Muscle layer of colon (tissue), 2 donors: ENCODE results near the gene IL4R.
"Not testable (repeated sequence)": the region's sequence is repeated elsewhere in the genome, so short reads cannot be mapped to it uniquely, and the experiment has no call there.

Experiments used
- H3K27ac ChIP-seq: one replicate; pipeline ENCODE4 v1.7.0; 2013; ENCODE audit warnings: low read depth, mild to moderate bottlenecking, low read length, moderate library complexity
- H3K27me3 ChIP-seq, 2 donors: one replicate each; pipeline ENCODE4 v1.7.0; 2013; ENCODE audit warnings: low read length in 2 of 2, mild to moderate bottlenecking in 2 of 2; ENCODE audit not compliant: insufficient read depth in 2 of 2, control insufficient read depth in 1 of 2
- H3K36me3 ChIP-seq: one replicate; pipeline ENCODE4 v1.7.0; 2013; ENCODE audit warnings: mild to moderate bottlenecking, low read length; ENCODE audit not compliant: insufficient read depth
- H3K4me1 ChIP-seq: one replicate; pipeline ENCODE4 v1.7.0; 2013; ENCODE audit warnings: mild to moderate bottlenecking, low read length; ENCODE audit not compliant: insufficient read depth
- H3K4me3 ChIP-seq, 2 donors: one replicate each; pipeline ENCODE4 v1.7.0; 2013; ENCODE audit warnings: low read length in 2 of 2, low read depth in 1 of 2, mild to moderate bottlenecking in 1 of 2, moderate library complexity in 1 of 2
- H3K9ac ChIP-seq: one replicate; pipeline ENCODE4 v1.7.0; 2013; ENCODE audit warnings: low read length
- H3K9me3 ChIP-seq: one replicate; pipeline ENCODE4 v1.7.0; 2013; ENCODE audit warnings: mild to moderate bottlenecking, low read length
- donor health status: abdominal sarcoma.
- donor health status: Adenocarcinoma of cecum.

IL4R gene

GRCh38 chr16:27313422-27314160, at the start of gene IL4R:
IL4R (plus strand) TSS chr16:27313974; CDS start chr16:27340204, 26,230 bp downstream.
- peaks cover 41% of the 10 kb centered on the region for H3K4me1 ChIP-seq
- peak within 1 kb of the TSS; percentile 76 to 100 for H3K4me3 ChIP-seq

GRCh38 chr16:27264151-27264550, 49.6 kb upstream of the IL4R start:
- Histone ChIP-seq H3K27ac (no peak overlapping the region), H3K4me3 (no peak overlapping the region), H3K9me3 (no peaks in the 10 kb centered on the region), H3K27me3 (no peaks in the 10 kb centered on the region), H3K9ac (no peak overlapping the region), H3K36me3 (peaks cover 6% of the 10 kb centered on the region), H3K4me1 (peaks cover 1% of the 10 kb centered on the region)

More at GRCh38 chr16:27313422-27314160, at the start of gene IL4R:
- Histone ChIP-seq H3K9ac (peak within 1 kb of the TSS; percentile 95), H3K36me3 (no peaks in the 10 kb centered on the region), H3K9me3 (no peaks in the 10 kb centered on the region), H3K27me3 (no peaks in the 10 kb centered on the region), H3K27ac (peak within 1 kb of the TSS; percentile 98)

- Histone ChIP-seq H3K9me3 (no peaks in the 10 kb centered on the region), H3K27ac (no peak overlapping the region), H3K9ac (no peak overlapping the region), H3K4me3 (no peak overlapping the region), H3K36me3 (peaks cover 6% of the 10 kb centered on the region), H3K27me3 (no peaks in the 10 kb centered on the region), H3K4me1 (no peaks in the 10 kb centered on the region)
Measured at GRCh38 chr16:27265982-27266381, 47.8 kb upstream of the IL4R start.

- Histone ChIP-seq H3K36me3 (peaks cover 6% of the 10 kb centered on the region), H3K9ac (no peak overlapping the region), H3K4me1 (no peaks in the 10 kb centered on the region), H3K27ac (no peak overlapping the region), H3K27me3 (no peaks in the 10 kb centered on the region), H3K4me3 (no peak overlapping the region), H3K9me3 (no peaks in the 10 kb centered on the region)
Measured at GRCh38 chr16:27267037-27267677, 46.6 kb upstream of the IL4R start.

- H3K4me1 ChIP-seq: no peaks in the 10 kb centered on the region
Measured at GRCh38 chr16:27268376-27269299, 45.1 kb upstream of the IL4R start, which contains the start of gene NSMCE1. NSMCE1 (minus strand) TSS chr16:27268772; CDS start chr16:27257570, 11,202 bp downstream.

GRCh38 chr16:27269300-27270150, 44.2 kb upstream of the IL4R start:
- Histone ChIP-seq H3K4me1 (no peaks in the 10 kb centered on the region), H3K4me3 (peak overlapping the region in 1 of 2 donors; percentile 96), H3K27me3 (no peaks in the 10 kb centered on the region), H3K9ac (no peak overlapping the region), H3K36me3 (no peaks in the 10 kb centered on the region), H3K9me3 (no peaks in the 10 kb centered on the region), H3K27ac (no peak overlapping the region)

More at GRCh38 chr16:27268376-27269299, 45.1 kb upstream of the IL4R start, which contains the start of gene NSMCE1:
- Histone ChIP-seq H3K9ac (peak within 1 kb of the TSS; percentile 72), H3K27me3 (no peaks in the 10 kb centered on the region), H3K9me3 (no peaks in the 10 kb centered on the region), H3K4me3 (peak within 1 kb of the TSS; percentile 84 to 96), H3K27ac (peak within 1 kb of the TSS; percentile 77), H3K36me3 (peaks cover 6% of the 10 kb centered on the region)

- Histone ChIP-seq H3K9me3 (no peaks in the 10 kb centered on the region), H3K4me3 (no peak overlapping the region), H3K27me3 (no peaks in the 10 kb centered on the region), H3K27ac (no peak overlapping the region), H3K36me3 (no peaks in the 10 kb centered on the region), H3K4me1 (no peaks in the 10 kb centered on the region), H3K9ac (no peak overlapping the region)
Measured at GRCh38 chr16:27270349-27270748, 43.4 kb upstream of the IL4R start.

GRCh38 chr16:27272076-27272475, 41.7 kb upstream of the IL4R start:
- no peaks in the 10 kb centered on the region for H3K4me1 ChIP-seq
- no peaks in the 10 kb centered on the region for H3K36me3 ChIP-seq
- H3K9me3 ChIP-seq: no peaks in the 10 kb centered on the region
- H3K27ac ChIP-seq: no peak overlapping the region
- no peak overlapping the region for H3K9ac ChIP-seq
- H3K4me3 ChIP-seq: no peak overlapping the region
- H3K27me3 ChIP-seq: no peaks in the 10 kb centered on the region

GRCh38 chr16:27272697-27273096, 41.1 kb upstream of the IL4R start:
- H3K36me3 ChIP-seq, H3K4me3 ChIP-seq, H3K27ac ChIP-seq, H3K27me3 ChIP-seq, H3K9me3 ChIP-seq, H3K4me1 ChIP-seq, H3K9ac ChIP-seq: not testable (repeated sequence)

- H3K9ac ChIP-seq: no peak overlapping the region
- H3K4me3 ChIP-seq: no peak overlapping the region
- no peak overlapping the region for H3K27ac ChIP-seq
- no peaks in the 10 kb centered on the region for H3K27me3 ChIP-seq
- H3K9me3 ChIP-seq: no peaks in the 10 kb centered on the region
- H3K36me3 ChIP-seq: no peaks in the 10 kb centered on the region
- no peaks in the 10 kb centered on the region for H3K4me1 ChIP-seq
Measured at GRCh38 chr16:27273330-27273669, 40.5 kb upstream of the IL4R start.
